Fibroblast of skin of scalp (primary cell): ENCODE data around the gene CDH2.
A peak's percentile ranks its signal among the peaks of the same experiment; 100 is the strongest.

Experiments used
- DNase-seq: peaks from one replicate; pipeline ENCODE4 v3.0.0-alpha.2; 2013

CDH2 gene

GRCh38 chr18:28040211-28040610, 136.7 kb downstream of the CDH2 start:
- DNase-seq: no peak

DNA sequence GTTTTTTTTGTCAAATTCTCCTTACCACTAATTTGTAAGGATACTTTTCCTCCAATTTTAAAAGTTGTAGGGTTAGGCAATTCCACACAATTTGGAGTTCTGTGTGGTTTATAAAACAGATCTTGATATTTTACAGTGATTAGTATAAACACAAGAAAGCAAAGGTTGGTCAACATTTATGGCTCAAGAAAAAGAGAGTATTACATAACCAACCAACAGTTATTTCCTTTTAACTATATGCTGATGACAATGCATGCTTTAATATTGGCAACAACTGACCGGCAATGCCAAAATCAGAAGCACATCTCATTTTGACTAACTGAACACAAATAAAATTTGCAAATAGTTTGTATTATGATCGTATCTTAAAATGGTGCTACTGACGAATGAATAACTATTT, 137.2 kb downstream of the CDH2 start:
- no peak for DNase-seq

DNA sequence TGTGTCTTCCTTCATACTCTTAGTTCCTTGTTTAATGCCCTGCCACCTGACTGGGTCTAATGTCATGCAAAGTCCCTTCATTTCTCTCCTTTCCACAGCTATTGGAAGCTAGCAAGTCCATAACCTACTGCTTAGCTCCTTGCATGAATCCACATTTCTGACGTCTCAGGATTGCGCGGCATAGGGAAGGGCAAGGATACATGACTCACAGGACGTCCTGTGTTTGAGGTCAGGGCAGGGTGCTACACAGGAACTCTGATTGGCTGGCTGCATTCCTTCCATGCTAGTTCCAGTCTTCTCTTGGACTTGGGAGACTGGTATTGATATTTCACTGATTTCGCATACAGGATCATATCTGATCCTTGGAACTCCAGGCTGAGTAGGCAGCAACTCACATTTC, 137.9 kb downstream of the CDH2 start:
- DNase-seq: peak; percentile 40

GRCh38 chr18:28036488-28036887, 140.4 kb downstream of the CDH2 start:
- DNase-seq: no peak

DNA sequence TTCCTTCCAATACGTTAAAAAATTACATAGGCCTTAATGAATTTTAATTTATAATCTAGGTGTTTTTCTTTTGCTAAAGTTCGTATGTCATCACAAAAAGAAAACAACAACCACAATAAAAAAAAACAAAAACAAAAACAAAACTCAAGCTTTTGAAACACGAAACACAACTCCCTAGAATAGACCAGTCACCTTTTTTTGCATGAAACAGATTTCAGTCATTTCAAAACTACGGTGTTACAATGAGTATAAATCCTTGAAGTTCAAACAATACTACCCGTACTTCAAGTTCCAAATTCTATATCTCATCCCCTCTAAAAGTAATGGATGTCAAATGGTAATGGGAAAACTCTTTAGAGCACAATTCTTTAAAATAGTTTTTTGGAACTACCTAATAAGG, 142.4 kb downstream of the CDH2 start:
- DNase-seq: no peak

GRCh38 chr18:28032177-28032576, 144.8 kb downstream of the CDH2 start:
- DNase-seq: no peak

DNA sequence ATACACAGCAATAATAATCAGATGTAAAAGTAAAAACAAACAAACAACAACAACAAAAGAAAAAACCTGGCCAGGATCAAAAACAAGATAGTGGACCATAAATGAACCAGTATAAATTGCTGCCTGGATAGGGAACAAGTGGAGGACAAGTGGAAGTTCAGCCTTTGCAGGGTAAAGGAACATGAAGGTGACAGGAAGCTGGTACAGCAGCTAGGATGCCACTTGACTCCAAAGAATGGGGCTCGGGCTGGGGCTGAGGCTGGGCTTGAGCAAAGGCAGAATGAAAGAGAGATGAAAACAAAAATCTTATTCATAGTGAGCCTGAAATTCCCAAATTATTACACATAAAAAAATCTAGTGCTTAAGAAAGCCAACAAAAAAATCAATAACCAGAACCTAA, 146.5 kb downstream of the CDH2 start:
- DNase-seq: no peak

- no peak for DNase-seq
These were observed 149.2 kb downstream of the CDH2 start for GRCh38 chr18:28027755-28028154.

- DNase-seq: no peak
These were observed 157.4 kb downstream of the CDH2 start for GRCh38 chr18:28019425-28020108.

- peak; percentile 23 for DNase-seq
These were observed 158.6 kb downstream of the CDH2 start for GRCh38 chr18:28018351-28018750.

GRCh38 chr18:28015671-28016070, 161.3 kb downstream of the CDH2 start:
- DNase-seq: no peak

DNA sequence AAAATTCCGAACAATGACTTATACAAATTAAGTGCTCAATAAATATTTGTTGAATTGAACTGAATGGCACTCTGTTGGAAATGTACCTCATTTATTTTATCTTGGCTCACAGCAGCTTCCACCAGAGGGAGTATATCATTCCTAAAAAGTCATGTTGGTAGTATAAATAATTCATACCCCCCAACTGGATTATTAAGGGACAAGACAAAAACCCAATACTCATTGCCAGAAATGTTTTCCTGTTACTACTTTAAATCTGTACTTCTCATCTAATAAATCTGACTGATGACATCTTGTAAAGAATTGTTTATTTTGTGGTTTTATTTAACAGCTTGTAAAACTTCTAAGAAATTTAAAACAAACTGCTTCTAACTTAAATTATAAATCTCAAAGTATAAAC, 163.9 kb downstream of the CDH2 start:
- peak; percentile 47 for DNase-seq

DNA sequence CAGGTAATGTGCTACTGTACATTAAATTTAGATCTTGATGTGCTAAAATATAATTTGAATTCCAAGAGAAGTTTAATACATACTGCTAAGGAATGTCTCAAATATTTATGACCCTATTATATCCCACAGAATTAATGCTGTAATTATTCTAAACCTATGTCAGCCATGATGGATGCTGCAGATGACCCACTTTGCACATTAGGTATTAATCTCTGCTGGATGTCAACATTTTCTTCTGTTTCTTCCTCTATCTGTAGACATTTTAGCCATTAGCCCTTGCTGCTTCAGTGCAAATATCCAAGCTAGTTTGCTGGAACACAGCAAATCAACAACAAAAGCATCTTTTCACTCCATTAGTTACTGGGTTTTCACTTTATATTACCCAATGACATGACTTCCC, 164.6 kb downstream of the CDH2 start:
- DNase-seq: no peak

GRCh38 chr18:28009589-28009988, 167.3 kb downstream of the CDH2 start:
- DNase-seq: no peak

- DNase-seq: peak; percentile 62
These were observed 169.1 kb downstream of the CDH2 start for GRCh38 chr18:28007841-28008240.

GRCh38 chr18:28005164-28005563, 171.8 kb downstream of the CDH2 start:
- DNase-seq: peak; percentile 40

GRCh38 chr18:28004606-28005005, 172.3 kb downstream of the CDH2 start:
- no peak for DNase-seq

DNA sequence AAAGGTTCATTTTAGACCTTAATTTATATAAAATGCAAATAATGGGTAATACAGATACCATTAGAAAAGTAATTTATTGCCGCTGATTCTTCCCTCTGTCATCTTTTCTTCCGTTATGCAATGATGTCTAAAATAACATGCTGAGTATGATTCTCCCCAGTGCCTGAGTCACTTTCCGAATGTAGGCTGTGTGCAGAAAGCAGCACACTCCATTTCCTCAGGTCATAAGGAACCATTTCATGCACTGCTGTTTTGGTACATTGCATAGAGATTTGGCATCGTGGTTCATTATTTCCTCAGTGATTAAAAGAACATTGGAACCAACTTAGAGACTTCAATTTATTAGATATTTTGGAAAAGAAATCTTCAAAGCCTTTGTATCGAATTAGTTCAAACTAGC, 173.5 kb downstream of the CDH2 start:
- DNase-seq: peak; percentile 59

GRCh38 chr18:28002841-28003240, 174.1 kb downstream of the CDH2 start:
- no peak for DNase-seq

GRCh38 chr18:27996801-27997272, 180.1 kb downstream of the CDH2 start:
- DNase-seq: no peak

DNA sequence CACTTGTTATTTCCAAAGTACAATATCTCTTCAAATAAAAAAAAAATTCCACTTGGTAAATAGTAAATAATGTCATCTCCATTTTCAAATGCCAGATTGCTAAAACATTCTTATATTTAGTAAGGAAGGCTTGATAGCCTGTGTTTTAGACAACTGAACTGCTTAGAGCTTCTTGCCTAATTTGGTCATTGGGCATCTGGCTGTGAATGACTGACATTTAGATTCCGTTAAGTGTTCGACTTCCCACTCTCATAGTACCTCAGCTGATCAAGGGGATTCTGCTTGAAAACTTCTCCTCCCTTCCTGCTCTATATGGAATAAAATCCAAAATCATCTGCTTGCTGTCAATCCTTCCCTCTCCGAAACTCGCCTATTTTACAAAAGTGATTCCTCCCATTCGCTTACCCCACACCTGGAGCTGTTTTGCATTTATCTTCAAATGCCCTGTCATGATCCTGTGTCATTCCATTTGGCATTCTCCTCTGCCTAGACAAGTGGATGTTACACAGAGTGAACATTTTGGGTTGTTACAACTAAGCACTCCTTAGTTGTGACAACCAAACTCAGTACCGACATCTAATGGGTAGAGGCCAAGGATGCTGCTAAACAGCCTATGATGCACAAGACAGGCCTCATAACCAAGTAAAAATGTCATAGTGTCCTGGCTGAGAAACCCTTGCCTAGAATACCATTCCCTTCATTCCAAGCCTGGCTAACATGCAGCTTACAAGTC, 181.0 kb downstream of the CDH2 start:
- no peak for DNase-seq

GRCh38 chr18:27994571-27994970, 182.4 kb downstream of the CDH2 start:
- no peak for DNase-seq

DNA sequence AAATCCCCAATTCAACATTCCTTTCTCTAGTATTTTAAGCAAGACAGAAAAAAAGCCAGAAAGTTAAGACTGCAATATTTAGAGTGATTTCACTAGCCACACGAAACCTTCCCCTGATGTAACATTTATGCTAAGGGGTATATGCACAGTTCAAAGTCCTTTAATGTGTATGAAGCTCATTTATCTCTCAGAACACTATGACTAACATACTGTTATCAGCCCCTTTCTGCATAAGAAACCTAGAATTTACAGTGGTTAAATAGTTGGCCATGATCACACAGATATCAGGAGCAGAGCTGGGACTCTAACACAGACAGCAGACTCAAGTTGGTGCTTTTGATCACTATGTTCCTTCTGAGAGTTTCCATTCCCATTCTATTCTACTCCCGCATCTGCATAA, 185.5 kb downstream of the CDH2 start:
- no peak for DNase-seq

- DNase-seq: no peak
These were observed 191.1 kb downstream of the CDH2 start for GRCh38 chr18:27985832-27986231.
